Gastrocnemius medialis (tissue), 4 donors: ENCODE data around the gene DNAJB11. TPM values are rescaled to one million over a fixed set of nuclear protein-coding genes. Genes with fewer than 3 reads are reported as not detected.

Source experiments
- ATAC-seq, 2 donors: fragments of 150-250 bp; one replicate each; pipeline ENCODE4 v1.9.1; 2016
- DNase-seq, 2 donors: peaks; one replicate each; pipeline ENCODE4 v3.0.0-alpha.2; 2019
- H3K27ac ChIP-seq, 4 donors: fragments of 200-600 bp; sonication (generic); 1 replicate in 1 of 4; 2 replicates in 3 of 4; pipeline ENCODE4 v1.5.1; 2016 to 2018; ENCODE audit warnings: mild to moderate bottlenecking in 2 of 4, moderate library complexity in 1 of 4
- H3K27me3 ChIP-seq, 3 donors: fragments of 200-600 bp; sonication (generic) in 2 of 3; 1 replicate in 1 of 3; 2 replicates in 2 of 3; pipeline versions ENCODE4 v1.5.1 to v1.6.0; 2016 to 2019; ENCODE audit warnings: mild to moderate bottlenecking in 1 of 3, moderate library complexity in 1 of 3
- H3K36me3 ChIP-seq, 2 donors: fragments of 200-600 bp; sonication (generic) in 1 of 2; one replicate each; pipeline ENCODE4 v1.5.1; 2017 to 2018
- H3K4me1 ChIP-seq, 2 donors: fragments of 200-600 bp; sonication (generic) in 1 of 2; one replicate each; pipeline ENCODE4 v1.5.1; 2016 to 2017; ENCODE audit warnings: mild to moderate bottlenecking in 2 of 2
- H3K4me3 ChIP-seq, 4 donors: fragments of 200-600 bp; sonication (generic) in 3 of 4; 1 replicate in 1 of 4; 2 replicates in 3 of 4; pipeline ENCODE4 v1.5.1; 2016 to 2019; ENCODE audit warnings: mild to moderate bottlenecking in 2 of 4
- H3K9me3 ChIP-seq, 3 donors: fragments of 200-600 bp; sonication (generic) in 2 of 3; 1 replicate in 1 of 3; 2 replicates in 2 of 3; pipeline ENCODE4 v1.5.1; 2016 to 2019
- POLR2A ChIP-seq, 2 donors: fragments of 450-650 bp; IDR thresholded peaks; one replicate each; pipeline ENCODE4 v1.6.1; 2017; ENCODE audit warnings: antibody characterized with exemption in 2 of 2, mild to moderate bottlenecking in 2 of 2, moderate library complexity in 2 of 2
- in situ Hi-C, 4 donors: fragments of 200-750 bp; cut with MboI; loops; one replicate each; pipeline versions ENCODE4 v1.15.0 to v1.8.0; 2017; ENCODE audit warnings: low sequenced_read_pairs in 4 of 4
- intact Hi-C: fragments of 100-400 bp; cut with DNase I; formaldehyde crosslinking; loops from one replicate; pipeline ENCODE4 v1.15.1; 2023; ENCODE audit warnings: low total_unique reads
- total RNA-seq, 4 donors: library from RNA; depleted of rRNA; stranded (reverse); fragments of >200 nt; gene quantifications; one replicate each; pipeline versions ENCODE4 v1.1.0 to v1.2.3, GENCODE V29; 2016
- TF ChIP-seq, protein P1 (sequence below), 5 experiments: fragments of 450-650 bp in 3 of 5; fragments of 200-600 bp in 2 of 5; sonication (generic) in 2 of 5; IDR thresholded peaks in 4 of 5; conservative IDR thresholded peaks in 1 of 5; 1 replicate in 4 of 5; 2 replicates in 1 of 5; pipeline ENCODE4 v1.5.1; 2016 to 2019; ENCODE audit warnings: antibody characterized with exemption in 5 of 5, mild to moderate bottlenecking in 3 of 5, moderate library complexity in 3 of 5

DNAJB11 gene
- total RNA-seq, 4 donors from 2014 or later = 15.1 to 24.7 (median 23.0) TPM

- no peak for ATAC-seq
- intact Hi-C loops = no loop called here
- TF ChIP-seq, protein P1, sequence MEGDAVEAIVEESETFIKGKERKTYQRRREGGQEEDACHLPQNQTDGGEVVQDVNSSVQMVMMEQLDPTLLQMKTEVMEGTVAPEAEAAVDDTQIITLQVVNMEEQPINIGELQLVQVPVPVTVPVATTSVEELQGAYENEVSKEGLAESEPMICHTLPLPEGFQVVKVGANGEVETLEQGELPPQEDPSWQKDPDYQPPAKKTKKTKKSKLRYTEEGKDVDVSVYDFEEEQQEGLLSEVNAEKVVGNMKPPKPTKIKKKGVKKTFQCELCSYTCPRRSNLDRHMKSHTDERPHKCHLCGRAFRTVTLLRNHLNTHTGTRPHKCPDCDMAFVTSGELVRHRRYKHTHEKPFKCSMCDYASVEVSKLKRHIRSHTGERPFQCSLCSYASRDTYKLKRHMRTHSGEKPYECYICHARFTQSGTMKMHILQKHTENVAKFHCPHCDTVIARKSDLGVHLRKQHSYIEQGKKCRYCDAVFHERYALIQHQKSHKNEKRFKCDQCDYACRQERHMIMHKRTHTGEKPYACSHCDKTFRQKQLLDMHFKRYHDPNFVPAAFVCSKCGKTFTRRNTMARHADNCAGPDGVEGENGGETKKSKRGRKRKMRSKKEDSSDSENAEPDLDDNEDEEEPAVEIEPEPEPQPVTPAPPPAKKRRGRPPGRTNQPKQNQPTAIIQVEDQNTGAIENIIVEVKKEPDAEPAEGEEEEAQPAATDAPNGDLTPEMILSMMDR (IDR thresholded peaks at IDR 0.05 in 4 of 5, conservative IDR thresholded peaks at IDR 0.05 in 1 of 5) = no peak
- no peak for TF ChIP-seq POLR2A (IDR thresholded peaks at IDR 0.05)
Measured at GRCh38 chr3:186598108-186598784, 27.7 kb downstream of the DNAJB11 start.

DNA sequence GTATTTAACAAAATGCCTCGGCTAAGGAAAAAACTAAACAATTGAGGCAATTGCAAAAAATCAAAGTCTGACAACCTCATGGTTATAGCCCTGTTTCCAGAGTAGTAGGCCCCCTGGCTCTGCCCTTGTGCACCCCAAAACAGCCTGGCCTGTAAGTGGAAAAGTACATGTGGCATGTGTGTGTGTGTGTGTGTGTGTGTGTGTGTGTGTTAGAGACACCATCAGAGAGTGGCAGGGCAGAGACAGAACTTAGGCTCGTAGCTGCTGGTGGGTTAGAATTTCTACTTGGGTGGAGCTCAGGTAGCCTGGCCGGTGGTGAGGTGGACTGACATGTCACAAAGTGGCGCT, 28.2 kb downstream of the DNAJB11 start:
- DNase-seq (no peak), ATAC-seq (no peak)
- no peaks in the 10 kb centered on the region for H3K36me3 ChIP-seq
- H3K4me3 ChIP-seq = no peak overlapping the region
- no peaks in the 10 kb centered on the region for H3K4me1 ChIP-seq
- TF ChIP-seq POLR2A (IDR thresholded peaks at IDR 0.05) = no peak
- TF ChIP-seq, protein P1 (IDR thresholded peaks at IDR 0.05 in 4 of 5, conservative IDR thresholded peaks at IDR 0.05 in 1 of 5) = no peak
- no peaks in the 10 kb centered on the region for H3K9me3 ChIP-seq
- no peak overlapping the region for H3K27ac ChIP-seq
- in situ Hi-C loops = no loop called here
- intact Hi-C loops = no loop called here
- H3K27me3 ChIP-seq = no peaks in the 10 kb centered on the region

More at GRCh38 chr3:186598108-186598784, 27.7 kb downstream of the DNAJB11 start:
- Histone ChIP-seq H3K27me3 (no peaks in the 10 kb centered on the region), H3K36me3 (no peaks in the 10 kb centered on the region), H3K4me1 (no peaks in the 10 kb centered on the region), H3K27ac (no peak overlapping the region), H3K9me3 (no peaks in the 10 kb centered on the region), H3K4me3 (no peak overlapping the region)
- no peak for DNase-seq
- in situ Hi-C loops = no loop called here

GRCh38 chr3:186599142-186599784, 28.7 kb downstream of the DNAJB11 start:
- no peaks in the 10 kb centered on the region for H3K4me1 ChIP-seq
- ATAC-seq = no peak

DNA sequence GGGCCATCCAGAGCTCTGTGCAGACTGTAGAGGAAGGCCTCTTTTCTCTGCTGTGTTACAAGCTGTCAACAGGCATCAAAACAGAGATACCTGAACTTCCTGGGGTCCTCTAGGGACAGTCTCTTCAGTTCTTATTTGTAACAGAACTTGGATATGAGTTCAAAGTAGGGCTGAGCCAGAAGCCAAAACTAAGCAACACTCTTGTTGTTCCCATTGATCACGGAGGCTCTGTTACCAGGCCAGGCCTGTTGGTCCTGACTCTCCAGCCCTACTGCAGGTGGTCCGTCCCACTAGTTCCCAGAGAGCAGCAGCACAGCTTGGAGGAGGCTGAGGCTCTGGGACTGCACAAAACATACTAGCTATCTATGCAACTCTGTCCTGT, 29.3 kb downstream of the DNAJB11 start:
- no peak for DNase-seq
- Histone ChIP-seq H3K36me3 (no peaks in the 10 kb centered on the region), H3K4me3 (no peak overlapping the region), H3K27me3 (no peaks in the 10 kb centered on the region), H3K27ac (no peak overlapping the region), H3K4me1 (no peaks in the 10 kb centered on the region), H3K9me3 (no peaks in the 10 kb centered on the region)
- TF ChIP-seq POLR2A (IDR thresholded peaks at IDR 0.05) = no peak
- TF ChIP-seq, protein P1 (IDR thresholded peaks at IDR 0.05 in 4 of 5, conservative IDR thresholded peaks at IDR 0.05 in 1 of 5) = no peak
- in situ Hi-C loops (loop anchor here (25.0 kb wide), 1 partner anchor 563 kb away; no protein-coding TSS in a partner anchor), intact Hi-C loops (no loop called here)
- ATAC-seq = no peak

More at GRCh38 chr3:186599142-186599784, 28.7 kb downstream of the DNAJB11 start:
- in situ Hi-C loops (no loop called here), intact Hi-C loops (no loop called here)
- no peak for DNase-seq
- Histone ChIP-seq H3K27me3 (no peaks in the 10 kb centered on the region), H3K4me3 (no peak overlapping the region), H3K36me3 (no peaks in the 10 kb centered on the region), H3K9me3 (no peaks in the 10 kb centered on the region), H3K27ac (no peak overlapping the region)
- TF ChIP-seq, protein P1 (IDR thresholded peaks at IDR 0.05 in 4 of 5, conservative IDR thresholded peaks at IDR 0.05 in 1 of 5) = no peak
- TF ChIP-seq POLR2A (IDR thresholded peaks at IDR 0.05) = no peak
